ENCODE results near the gene MRPL20. TPM values are rescaled to one million over a fixed set of nuclear protein-coding genes. Genes with fewer than 3 reads are reported as not detected.
A peak's percentile ranks its signal among the peaks of the same experiment; 100 is the strongest.

Gene MRPL20
- total RNA-seq, 1 donor = 53.9 TPM

- peak overlapping the region; percentile 89 for H3K4me2 ChIP-seq (ENCODE audit: insufficient read depth, low read length)
- no peaks in the 10 kb centered on the region for H3K36me3 ChIP-seq (ENCODE audit: insufficient read depth, low read length)
- peak overlapping the region; percentile 42 for H3K4me3 ChIP-seq (ENCODE audit: insufficient read depth, low read length)
- no peak for TF ChIP-seq CTCF (IDR thresholded peaks at IDR 0.05; ENCODE audit: extremely low read depth, low read depth, low read length)
- peak overlapping the region; percentile 85 for H3K27ac ChIP-seq (ENCODE audit: low read depth, low read length)
- H3K4me1 ChIP-seq (ENCODE audit: insufficient read depth, low read length) = peaks cover 40% of the 10 kb centered on the region
- peaks cover 33% of the 10 kb centered on the region for H3K79me2 ChIP-seq (ENCODE audit: insufficient read depth, low read length)
- peaks cover 8% of the 10 kb centered on the region for H4K20me1 ChIP-seq (ENCODE audit: insufficient read depth, low read length)
- no peaks in the 10 kb centered on the region for H3K27me3 ChIP-seq (ENCODE audit: insufficient read depth, low read length)
- peak; percentile 99 for DNase-seq (ENCODE audit: insufficient read length, low spot score, missing footprints)
- peak overlapping the region; percentile 18 for H2AFZ ChIP-seq (ENCODE audit: low read length)
- no peaks in the 10 kb centered on the region for H3K9me3 ChIP-seq (ENCODE audit: low read depth, low read length)
Observed at GRCh38 chr1:1360506-1361169, 46.5 kb downstream of the MRPL20 start.

GRCh38 chr1:1359664-1360468, 47.2 kb downstream of the MRPL20 start:
- Histone ChIP-seq H3K4me2 (ENCODE audit: insufficient read depth, low read length) (peak overlapping the region; percentile 89), H3K36me3 (ENCODE audit: insufficient read depth, low read length) (peaks cover under 1% of the 10 kb centered on the region), H3K79me2 (ENCODE audit: insufficient read depth, low read length) (peaks cover 37% of the 10 kb centered on the region), H3K27me3 (ENCODE audit: insufficient read depth, low read length) (no peaks in the 10 kb centered on the region), H2AFZ (ENCODE audit: low read length) (no peak overlapping the region), H3K9me3 (ENCODE audit: low read depth, low read length) (no peaks in the 10 kb centered on the region), H4K20me1 (ENCODE audit: insufficient read depth, low read length) (peaks cover 8% of the 10 kb centered on the region), H3K27ac (ENCODE audit: low read depth, low read length) (peak overlapping the region; percentile 85), H3K4me1 (ENCODE audit: insufficient read depth, low read length) (peaks cover 40% of the 10 kb centered on the region), H3K4me3 (ENCODE audit: insufficient read depth, low read length) (peak overlapping the region; percentile 95)
- DNase-seq (ENCODE audit: insufficient read length, low spot score, missing footprints) = peak; percentile 95
- TF ChIP-seq CTCF (IDR thresholded peaks at IDR 0.05; ENCODE audit: extremely low read depth, low read depth, low read length) = no peak

GRCh38 chr1:1359308-1359663, 47.8 kb downstream of the MRPL20 start:
- peak overlapping the region; percentile 85 for H3K27ac ChIP-seq (ENCODE audit: low read depth, low read length)

More at GRCh38 chr1:1359308-1359663, 47.8 kb downstream of the MRPL20 start:
- peaks cover 6% of the 10 kb centered on the region for H3K36me3 ChIP-seq (ENCODE audit: insufficient read depth, low read length)
- peak overlapping the region; percentile 89 for H3K4me2 ChIP-seq (ENCODE audit: insufficient read depth, low read length)
- H3K9me3 ChIP-seq (ENCODE audit: low read depth, low read length) = no peaks in the 10 kb centered on the region
- peaks cover 10% of the 10 kb centered on the region for H4K20me1 ChIP-seq (ENCODE audit: insufficient read depth, low read length)
- no peaks in the 10 kb centered on the region for H3K27me3 ChIP-seq (ENCODE audit: insufficient read depth, low read length)
- no peak for TF ChIP-seq CTCF (IDR thresholded peaks at IDR 0.05; ENCODE audit: extremely low read depth, low read depth, low read length)
- H3K4me3 ChIP-seq (ENCODE audit: insufficient read depth, low read length) = peak overlapping the region; percentile 95
- peaks cover 40% of the 10 kb centered on the region for H3K4me1 ChIP-seq (ENCODE audit: insufficient read depth, low read length)
- no peak overlapping the region for H2AFZ ChIP-seq (ENCODE audit: low read length)
- H3K79me2 ChIP-seq (ENCODE audit: insufficient read depth, low read length) = peaks cover 43% of the 10 kb centered on the region
- peak; percentile 97 for DNase-seq (ENCODE audit: insufficient read length, low spot score, missing footprints)
